Measurements from ENCODE around the gene UFSP1. TPM values are rescaled to one million over a fixed set of nuclear protein-coding genes. Genes with fewer than 3 reads are reported as not detected.
"Not testable (repeated sequence)": the region's sequence is repeated elsewhere in the genome, so short reads cannot be mapped to it uniquely, and the experiment has no call there.

UFSP1 gene
- total RNA-seq (1 to 10 TPM; 2.0 to 2.6 TPM), polyA plus RNA-seq (1 to 10 TPM; 1.5 to 2.0 TPM)
- long read RNA-seq, donor 1, partial matches to known transcripts, result 0 of 3 reads
- long read RNA-seq, donor 1, other reads (novel, unspliced or antisense), result 0 of 3 reads
- long read RNA-seq, donor 2, result 0 reads

DNA sequence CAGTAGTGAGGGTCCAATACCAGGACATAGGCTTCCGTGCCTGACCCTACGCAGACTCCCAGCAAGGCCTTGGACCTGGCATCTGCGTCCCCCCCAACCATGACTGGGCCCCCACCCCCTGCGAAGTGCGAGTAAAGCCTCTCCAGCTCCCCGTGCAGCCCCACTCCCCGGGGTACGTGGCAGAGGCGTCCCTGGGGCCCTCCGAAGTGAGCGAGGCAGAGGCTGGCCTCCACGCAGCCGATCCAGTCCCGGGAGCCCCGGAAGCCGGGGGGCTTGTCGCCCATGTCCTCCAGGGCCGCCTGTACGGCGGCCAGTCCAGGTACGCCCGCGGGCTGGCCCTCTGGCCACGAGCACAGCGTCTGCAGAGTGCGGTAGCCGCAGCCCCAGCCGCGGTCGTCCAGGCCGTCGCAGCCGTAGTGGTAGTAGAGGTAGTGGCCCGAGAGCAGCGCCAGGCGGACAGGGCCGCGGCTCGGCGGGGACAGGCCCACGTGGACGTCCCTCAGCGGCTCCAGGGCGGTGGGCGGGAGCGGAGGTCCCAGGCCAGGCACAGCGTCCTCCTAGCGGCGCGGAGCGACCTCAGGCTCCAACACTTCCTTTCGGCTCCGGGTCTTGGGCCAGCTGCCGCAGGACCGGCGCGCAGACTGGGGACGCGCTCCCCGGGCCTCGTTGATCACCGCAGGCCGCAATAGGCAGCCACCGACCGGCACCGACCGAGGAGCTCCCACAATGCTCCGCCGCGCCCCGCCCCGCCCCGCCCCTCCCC lies at the start of gene UFSP1:
TSS of gene UFSP1 (minus strand) at position 728 of the 763 bp plus-strand sequence. CDS start at position 284, 444 bp downstream.
- Histone ChIP-seq H3K4me1 (ENCODE audit: control insufficient read depth in 1 of 2, insufficient read depth in 2 of 2, low read length in 2 of 2) (no peaks in the 10 kb centered on the region), H3K27me3 (ENCODE audit: control insufficient read depth in 1 of 2, insufficient read depth in 2 of 2, low read length in 1 of 2) (no peaks in the 10 kb centered on the region), H3K9me3 (ENCODE audit: control insufficient read depth, low read length) (no peaks in the 10 kb centered on the region), H3K36me3 (ENCODE audit: control insufficient read depth in 1 of 2, insufficient read depth in 2 of 2, low read length in 1 of 2) (peaks cover under 1 to 14% of the 10 kb centered on the region in 2 donors), H3K27ac (ENCODE audit: low read depth in 1 of 2, low read length in 2 of 2) (peak within 1 kb of the TSS in 1 of 2 donors; percentile 52), H3K4me3 (ENCODE audit: low read length in 2 of 2) (peak within 1 kb of the TSS; percentile 11 to 35)
- ATAC-seq (ENCODE audit: low FRiP score) (peak; percentile 72), DNase-seq (no peak)
- whole genome bisulfite sequencing, 2 donors, result 2% methylated on average over 63 to 73 of the region's 73 CpGs
- intact Hi-C loops (cut with DNase I), result no loop called here

DNA sequence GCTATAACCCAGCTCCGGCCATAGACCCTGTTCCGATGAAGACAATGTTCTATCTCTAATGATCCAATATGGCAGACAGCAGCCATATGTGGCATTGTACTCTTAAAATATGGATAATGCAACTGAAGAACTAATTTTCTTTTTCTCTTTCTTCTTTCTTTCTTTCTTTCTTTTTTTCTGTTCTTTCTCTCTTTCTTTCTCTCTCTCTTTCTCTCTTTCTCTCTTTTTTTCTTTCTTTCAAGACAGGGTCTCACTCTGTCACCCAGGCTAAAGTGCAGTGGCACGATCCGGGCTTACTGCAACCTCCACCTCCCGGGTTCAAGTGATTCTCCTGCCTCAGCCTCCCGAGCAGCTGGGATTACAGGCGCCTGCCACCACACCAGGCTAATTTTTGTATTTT lies 46.7 kb upstream of the UFSP1 start:
- H3K27ac ChIP-seq (ENCODE audit: low read depth in 1 of 2, low read length in 2 of 2); H3K36me3 ChIP-seq (ENCODE audit: control insufficient read depth in 1 of 2, insufficient read depth in 2 of 2, low read length in 1 of 2); DNase-seq; intact Hi-C loops (cut with DNase I); H3K4me3 ChIP-seq (ENCODE audit: low read length in 2 of 2); H3K27me3 ChIP-seq (ENCODE audit: control insufficient read depth in 1 of 2, insufficient read depth in 2 of 2, low read length in 1 of 2); ATAC-seq (ENCODE audit: low FRiP score); H3K4me1 ChIP-seq (ENCODE audit: control insufficient read depth in 1 of 2, insufficient read depth in 2 of 2, low read length in 2 of 2); H3K9me3 ChIP-seq (ENCODE audit: control insufficient read depth, low read length): not testable (repeated sequence)
- WGBS, 2 donors, result 87 to 92% methylated on average over 7 of the region's 7 CpGs

DNA sequence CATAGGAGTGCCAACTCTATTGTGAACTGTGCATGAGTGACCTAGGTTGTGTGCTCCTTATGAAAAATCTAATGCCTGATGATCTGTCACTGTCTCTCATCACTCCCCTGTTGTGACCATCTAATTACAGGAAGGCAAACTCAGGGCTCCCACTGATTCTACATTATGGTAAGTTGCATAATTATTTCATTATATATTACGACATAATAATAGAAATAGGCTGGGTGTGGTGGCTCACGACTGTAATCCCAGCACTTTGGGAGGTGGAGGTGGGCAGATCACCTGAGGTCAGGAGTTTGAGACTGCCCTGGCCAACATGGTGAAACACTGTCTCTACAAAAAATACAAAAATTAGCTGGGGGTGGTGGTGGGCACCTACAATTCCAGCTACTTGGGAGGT lies 45.9 kb upstream of the UFSP1 start:
- intact Hi-C loops (cut with DNase I), result not testable (repeated sequence)

DNA sequence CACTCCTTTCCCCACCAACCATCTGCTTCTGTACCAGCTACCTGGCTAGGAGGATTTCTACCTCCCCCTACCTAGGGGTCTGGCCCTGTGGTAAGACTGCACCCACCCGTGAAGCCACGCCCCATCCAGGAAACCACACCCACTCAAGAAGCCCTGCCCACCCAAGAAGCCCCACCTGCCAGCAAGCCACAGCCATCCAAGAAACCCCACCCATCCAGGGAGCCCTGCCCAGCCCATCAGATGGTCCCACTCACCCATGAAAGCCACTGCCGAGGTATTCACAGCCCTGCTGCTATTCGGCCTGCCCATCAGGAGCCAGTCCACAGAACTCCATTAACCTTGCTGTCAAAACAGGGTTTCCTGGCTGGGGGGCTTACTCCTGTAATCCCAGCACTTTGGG lies 44.2 kb upstream of the UFSP1 start:
- no peaks in the 10 kb centered on the region for H3K9me3 ChIP-seq (ENCODE audit: control insufficient read depth, low read length)
- H3K4me1 ChIP-seq (ENCODE audit: control insufficient read depth in 1 of 2, insufficient read depth in 2 of 2, low read length in 2 of 2), result no peaks in the 10 kb centered on the region
- 56 to 59% methylated on average over 4 of the region's 4 CpGs for WGBS, 2 donors
- H3K4me3 ChIP-seq (ENCODE audit: low read length in 2 of 2), result no peak overlapping the region
- H3K27ac ChIP-seq (ENCODE audit: low read depth in 1 of 2, low read length in 2 of 2), result no peak overlapping the region
- ATAC-seq (ENCODE audit: low FRiP score) (no peak), DNase-seq (no peak)
- H3K27me3 ChIP-seq (ENCODE audit: control insufficient read depth in 1 of 2, insufficient read depth in 2 of 2, low read length in 1 of 2), result no peaks in the 10 kb centered on the region
- no peaks in the 10 kb centered on the region for H3K36me3 ChIP-seq (ENCODE audit: control insufficient read depth in 1 of 2, insufficient read depth in 2 of 2, low read length in 1 of 2)
- intact Hi-C loops (cut with DNase I), result no loop called here

More for the DNA sequence above, 45.9 kb upstream of the UFSP1 start:
- WGBS, 2 donors, result 78 to 86% methylated on average over 2 of the region's 2 CpGs
- not testable (repeated sequence) for H3K27me3 ChIP-seq (ENCODE audit: control insufficient read depth in 1 of 2, insufficient read depth in 2 of 2, low read length in 1 of 2); DNase-seq; H3K4me3 ChIP-seq (ENCODE audit: low read length in 2 of 2); ATAC-seq (ENCODE audit: low FRiP score); H3K9me3 ChIP-seq (ENCODE audit: control insufficient read depth, low read length); H3K4me1 ChIP-seq (ENCODE audit: control insufficient read depth in 1 of 2, insufficient read depth in 2 of 2, low read length in 2 of 2); H3K36me3 ChIP-seq (ENCODE audit: control insufficient read depth in 1 of 2, insufficient read depth in 2 of 2, low read length in 1 of 2); H3K27ac ChIP-seq (ENCODE audit: low read depth in 1 of 2, low read length in 2 of 2)

DNA sequence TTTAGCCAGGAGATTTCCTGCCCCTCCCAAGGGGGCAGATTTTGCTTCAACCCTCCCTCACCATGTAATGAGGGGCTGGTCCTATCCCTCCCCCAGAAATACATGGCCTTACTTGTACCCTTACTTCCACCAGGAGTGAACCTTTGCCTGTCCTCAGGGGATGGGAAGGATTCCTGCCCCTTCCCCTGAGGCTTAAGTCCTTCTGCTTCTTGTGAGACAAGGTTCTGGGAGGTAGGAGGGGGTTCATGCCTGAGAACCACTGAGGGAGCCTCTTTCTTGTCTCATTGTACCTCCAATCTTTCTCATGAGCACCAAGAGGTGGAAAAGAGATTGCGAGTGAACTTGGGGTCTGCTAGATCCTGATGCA lies 40.3 kb upstream of the UFSP1 start:
- Histone ChIP-seq H3K27ac (ENCODE audit: low read depth in 1 of 2, low read length in 2 of 2) (no peak overlapping the region), H3K9me3 (ENCODE audit: control insufficient read depth, low read length) (no peaks in the 10 kb centered on the region), H3K27me3 (ENCODE audit: control insufficient read depth in 1 of 2, insufficient read depth in 2 of 2, low read length in 1 of 2) (no peaks in the 10 kb centered on the region), H3K4me3 (ENCODE audit: low read length in 2 of 2) (no peak overlapping the region), H3K36me3 (ENCODE audit: control insufficient read depth in 1 of 2, insufficient read depth in 2 of 2, low read length in 1 of 2) (no peaks in the 10 kb centered on the region), H3K4me1 (ENCODE audit: control insufficient read depth in 1 of 2, insufficient read depth in 2 of 2, low read length in 2 of 2) (no peaks in the 10 kb centered on the region)
- WGBS, 2 donors, result 83 to 94% methylated on average over 1 of the region's 1 CpG
- intact Hi-C loops (cut with DNase I), result no loop called here
- ATAC-seq (ENCODE audit: low FRiP score), result no peak
- no peak for DNase-seq

DNA sequence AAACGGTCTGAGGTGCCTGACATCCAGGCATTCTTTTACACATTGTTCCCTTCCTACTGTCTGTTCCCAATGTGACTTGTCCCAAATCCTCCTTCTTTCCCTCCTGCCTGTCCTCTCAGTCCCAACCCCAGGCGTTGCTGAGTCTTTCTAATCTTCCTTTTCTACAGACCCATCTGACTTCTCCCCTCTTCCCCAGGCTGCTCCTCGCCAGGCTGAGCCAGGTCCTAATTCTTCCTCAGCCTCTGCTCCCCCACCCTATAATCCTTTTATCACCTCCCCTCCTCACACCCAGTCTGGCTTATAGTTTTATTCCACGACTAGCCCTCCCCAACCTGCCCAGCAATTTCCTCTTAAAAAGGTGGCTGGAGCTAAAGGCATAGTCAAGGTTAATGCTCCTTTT lies 34.1 kb upstream of the UFSP1 start:
- H3K9me3 ChIP-seq (ENCODE audit: control insufficient read depth, low read length); H3K27ac ChIP-seq (ENCODE audit: low read depth in 1 of 2, low read length in 2 of 2); intact Hi-C loops (cut with DNase I); ATAC-seq (ENCODE audit: low FRiP score); H3K27me3 ChIP-seq (ENCODE audit: control insufficient read depth in 1 of 2, insufficient read depth in 2 of 2, low read length in 1 of 2); H3K36me3 ChIP-seq (ENCODE audit: control insufficient read depth in 1 of 2, insufficient read depth in 2 of 2, low read length in 1 of 2); H3K4me3 ChIP-seq (ENCODE audit: low read length in 2 of 2); DNase-seq; H3K4me1 ChIP-seq (ENCODE audit: control insufficient read depth in 1 of 2, insufficient read depth in 2 of 2, low read length in 2 of 2): not testable (repeated sequence)
- WGBS, 2 donors, result 63 to 66% methylated on average over 4 of the region's 4 CpGs

DNA sequence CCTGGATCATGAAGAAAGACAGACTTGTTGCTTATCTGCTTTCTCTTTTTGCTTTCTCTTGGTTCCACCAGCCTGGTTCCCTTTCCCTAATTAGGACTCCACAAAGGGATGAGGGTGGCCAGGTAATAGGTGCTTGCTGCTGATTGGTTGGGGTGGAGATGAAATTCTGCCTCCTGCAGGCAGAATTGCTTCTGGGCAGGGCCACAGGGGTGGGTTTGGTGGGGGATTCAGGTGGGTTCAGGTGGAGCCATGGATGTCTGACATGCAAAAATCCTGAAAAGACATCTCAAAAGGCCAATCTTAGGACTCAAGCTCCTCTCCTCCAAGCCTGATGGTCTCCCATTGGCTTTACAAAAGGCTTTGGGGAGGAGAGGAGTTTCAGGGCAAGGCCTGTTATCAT lies 31.5 kb upstream of the UFSP1 start:
- no peak for DNase-seq
- ATAC-seq (ENCODE audit: low FRiP score), result no peak
- Histone ChIP-seq H3K27ac (ENCODE audit: low read depth in 1 of 2, low read length in 2 of 2) (no peak overlapping the region), H3K4me3 (ENCODE audit: low read length in 2 of 2) (no peak overlapping the region), H3K36me3 (ENCODE audit: control insufficient read depth in 1 of 2, insufficient read depth in 2 of 2, low read length in 1 of 2) (no peaks in the 10 kb centered on the region), H3K4me1 (ENCODE audit: control insufficient read depth in 1 of 2, insufficient read depth in 2 of 2, low read length in 2 of 2) (peaks cover 0 to 2% of the 10 kb centered on the region in 2 donors), H3K9me3 (ENCODE audit: control insufficient read depth, low read length) (no peaks in the 10 kb centered on the region), H3K27me3 (ENCODE audit: control insufficient read depth in 1 of 2, insufficient read depth in 2 of 2, low read length in 1 of 2) (peaks cover 0 to 2% of the 10 kb centered on the region in 2 donors)
- intact Hi-C loops (cut with DNase I), result no loop called here

DNA sequence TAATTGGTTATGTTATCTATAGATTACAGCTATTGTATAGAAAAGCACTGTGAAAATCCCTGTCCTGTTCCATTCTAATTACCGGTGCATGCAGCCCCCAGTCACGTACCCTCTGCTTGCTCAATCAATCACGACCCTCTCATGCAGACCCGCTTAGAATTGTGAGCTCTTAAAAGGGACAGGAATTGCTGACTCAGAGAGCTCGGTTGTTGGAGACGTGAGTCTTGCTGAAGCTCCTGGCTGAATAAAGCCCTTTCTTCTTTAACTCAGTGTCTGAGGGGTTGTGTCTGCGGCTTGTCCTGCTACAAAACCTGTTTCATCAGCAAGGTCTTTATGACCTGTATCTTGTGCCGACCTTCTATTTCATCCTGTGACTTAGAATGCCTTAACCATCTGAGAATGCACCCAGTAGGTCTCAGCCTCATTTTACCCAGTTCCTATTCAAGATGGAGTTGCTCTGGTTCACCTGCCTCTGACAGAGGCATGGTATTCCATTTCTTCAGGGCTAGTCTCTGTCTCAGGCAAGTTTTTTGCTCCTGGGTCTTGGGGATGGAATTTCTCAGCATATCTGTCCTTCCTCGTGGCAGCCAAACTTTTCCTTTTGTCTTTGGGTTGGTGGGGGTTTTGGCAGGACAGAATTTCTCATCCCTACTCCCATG lies 30.4 kb upstream of the UFSP1 start:
- ATAC-seq (ENCODE audit: low FRiP score); H3K27ac ChIP-seq (ENCODE audit: low read depth in 1 of 2, low read length in 2 of 2); DNase-seq; H3K9me3 ChIP-seq (ENCODE audit: control insufficient read depth, low read length); H3K4me1 ChIP-seq (ENCODE audit: control insufficient read depth in 1 of 2, insufficient read depth in 2 of 2, low read length in 2 of 2); H3K4me3 ChIP-seq (ENCODE audit: low read length in 2 of 2); H3K27me3 ChIP-seq (ENCODE audit: control insufficient read depth in 1 of 2, insufficient read depth in 2 of 2, low read length in 1 of 2); H3K36me3 ChIP-seq (ENCODE audit: control insufficient read depth in 1 of 2, insufficient read depth in 2 of 2, low read length in 1 of 2); intact Hi-C loops (cut with DNase I): not testable (repeated sequence)
- 63 to 68% methylated on average over 9 of the region's 9 CpGs for WGBS, 2 donors

DNA sequence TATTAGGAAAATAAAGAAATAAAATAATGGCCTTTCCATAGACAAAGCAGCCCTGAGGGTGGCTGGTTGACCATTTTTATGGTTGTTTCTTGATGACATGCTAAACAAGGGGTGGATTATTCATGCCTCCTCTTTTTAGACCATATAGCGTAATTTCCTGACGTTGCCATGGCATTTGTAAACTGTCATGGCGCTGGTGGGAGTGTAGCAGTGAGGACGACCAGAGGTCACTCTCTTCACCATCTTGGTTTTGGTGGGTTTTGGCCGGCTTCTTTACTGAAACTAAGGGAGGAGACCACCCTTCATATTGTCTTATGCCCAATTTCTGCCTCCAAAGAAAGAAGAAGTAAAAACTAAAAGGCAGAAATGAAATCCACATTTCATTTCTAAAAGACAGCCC lies 29.8 kb upstream of the UFSP1 start:
- intact Hi-C loops (cut with DNase I); H3K27ac ChIP-seq (ENCODE audit: low read depth in 1 of 2, low read length in 2 of 2); H3K36me3 ChIP-seq (ENCODE audit: control insufficient read depth in 1 of 2, insufficient read depth in 2 of 2, low read length in 1 of 2); H3K4me3 ChIP-seq (ENCODE audit: low read length in 2 of 2); H3K4me1 ChIP-seq (ENCODE audit: control insufficient read depth in 1 of 2, insufficient read depth in 2 of 2, low read length in 2 of 2); H3K27me3 ChIP-seq (ENCODE audit: control insufficient read depth in 1 of 2, insufficient read depth in 2 of 2, low read length in 1 of 2); DNase-seq; H3K9me3 ChIP-seq (ENCODE audit: control insufficient read depth, low read length); ATAC-seq (ENCODE audit: low FRiP score): not testable (repeated sequence)
- 86 to 94% methylated on average over 5 of the region's 5 CpGs for WGBS, 2 donors

Data from aorta (tissue), 5 donors.